ENCODE results near the gene PI4KA. TPM values are rescaled to one million over a fixed set of nuclear protein-coding genes. Genes with fewer than 3 reads are reported as not detected.

Gene PI4KA
- total and polyA plus RNA-seq, 8 donors: 22.7 to 174 (median 55.4) TPM

DNA sequence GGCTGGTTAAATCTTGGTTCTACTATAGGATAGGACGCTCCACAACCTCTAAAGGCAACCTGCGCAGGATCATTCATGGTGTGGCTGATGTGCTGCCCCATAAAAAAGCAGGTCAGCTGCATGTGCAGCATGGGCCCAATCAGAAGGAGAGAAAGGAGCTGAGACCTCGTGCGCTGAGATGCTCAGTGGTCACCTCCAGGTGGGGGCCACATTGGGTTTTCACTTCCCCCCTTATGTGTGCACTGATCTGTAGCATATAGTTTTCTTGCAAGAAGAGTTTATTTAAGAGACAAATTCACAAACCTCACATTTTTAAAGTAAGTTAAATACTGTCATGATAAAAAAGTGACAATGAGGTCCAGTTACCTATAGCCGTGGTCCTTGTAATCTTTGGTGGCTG lies 60.4 kb downstream of the PI4KA start:
- 91 to 96% (median 93%) methylated on average over 5 of the region's 5 CpGs for WGBS, 5 donors
- intact Hi-C loops (cut with DNase I; ENCODE audit: low total_unique reads): no loop called here
- H3K36me3 ChIP-seq: peaks cover 70 to 100% (median 97%) of the 10 kb centered on the region in 4 donors

DNA sequence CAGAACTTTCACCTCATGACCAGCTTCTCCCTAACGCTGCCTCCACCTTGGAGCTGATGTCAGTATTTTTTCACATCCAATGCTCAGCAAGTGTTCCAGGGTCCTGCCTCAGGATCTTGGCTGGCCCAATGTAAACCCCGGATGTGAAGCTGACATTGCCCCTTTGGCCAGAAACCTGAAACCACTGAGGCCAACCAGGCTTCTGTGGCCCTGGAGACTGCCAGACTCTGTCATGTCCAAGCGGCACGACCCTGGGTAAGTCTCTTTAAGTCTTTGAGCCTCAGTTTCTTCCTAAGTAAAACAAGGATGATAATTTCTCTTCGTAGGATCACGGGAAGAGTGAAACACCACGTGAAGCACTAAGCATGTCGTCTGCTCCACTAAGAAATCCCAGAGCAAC lies 61.9 kb downstream of the PI4KA start:
- Histone ChIP-seq H3K9me3 (no peaks in the 10 kb centered on the region), H3K27me3 (no peaks in the 10 kb centered on the region), H3K4me1 (peaks cover 0 to 6% (median 0%) of the 10 kb centered on the region in 4 donors), H3K36me3 (peaks cover 65 to 100% (median 97%) of the 10 kb centered on the region in 4 donors), H3K4me3 (no peak overlapping the region), H3K27ac (no peak overlapping the region)
- no peak for DNase-seq
- 93 to 97% (median 95%) methylated on average over 8 of the region's 8 CpGs for WGBS, 5 donors
- TF ChIP-seq POLR2A (IDR thresholded peaks at IDR 0.05) (no peak), POLR2AphosphoS5 (IDR thresholded peaks at IDR 0.05) (no peak), EP300 (IDR thresholded peaks at IDR 0.05) (no peak)
- TF ChIP-seq, protein P1, sequence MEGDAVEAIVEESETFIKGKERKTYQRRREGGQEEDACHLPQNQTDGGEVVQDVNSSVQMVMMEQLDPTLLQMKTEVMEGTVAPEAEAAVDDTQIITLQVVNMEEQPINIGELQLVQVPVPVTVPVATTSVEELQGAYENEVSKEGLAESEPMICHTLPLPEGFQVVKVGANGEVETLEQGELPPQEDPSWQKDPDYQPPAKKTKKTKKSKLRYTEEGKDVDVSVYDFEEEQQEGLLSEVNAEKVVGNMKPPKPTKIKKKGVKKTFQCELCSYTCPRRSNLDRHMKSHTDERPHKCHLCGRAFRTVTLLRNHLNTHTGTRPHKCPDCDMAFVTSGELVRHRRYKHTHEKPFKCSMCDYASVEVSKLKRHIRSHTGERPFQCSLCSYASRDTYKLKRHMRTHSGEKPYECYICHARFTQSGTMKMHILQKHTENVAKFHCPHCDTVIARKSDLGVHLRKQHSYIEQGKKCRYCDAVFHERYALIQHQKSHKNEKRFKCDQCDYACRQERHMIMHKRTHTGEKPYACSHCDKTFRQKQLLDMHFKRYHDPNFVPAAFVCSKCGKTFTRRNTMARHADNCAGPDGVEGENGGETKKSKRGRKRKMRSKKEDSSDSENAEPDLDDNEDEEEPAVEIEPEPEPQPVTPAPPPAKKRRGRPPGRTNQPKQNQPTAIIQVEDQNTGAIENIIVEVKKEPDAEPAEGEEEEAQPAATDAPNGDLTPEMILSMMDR (IDR thresholded peaks at IDR 0.05): no peak
- intact Hi-C loops (cut with DNase I; ENCODE audit: low total_unique reads): no loop called here

More for the DNA sequence above, 60.4 kb downstream of the PI4KA start:
- no peaks in the 10 kb centered on the region for H3K27me3 ChIP-seq
- H3K4me3 ChIP-seq: no peak overlapping the region
- TF ChIP-seq POLR2AphosphoS5 (IDR thresholded peaks at IDR 0.05) (no peak), EP300 (IDR thresholded peaks at IDR 0.05) (no peak), POLR2A (IDR thresholded peaks at IDR 0.05) (no peak)
- TF ChIP-seq, protein P1 (IDR thresholded peaks at IDR 0.05): no peak
- peaks cover 0 to 6% (median 0%) of the 10 kb centered on the region in 4 donors for H3K4me1 ChIP-seq
- DNase-seq: no peak
- no peaks in the 10 kb centered on the region for H3K9me3 ChIP-seq
- no peak overlapping the region for H3K27ac ChIP-seq

DNA sequence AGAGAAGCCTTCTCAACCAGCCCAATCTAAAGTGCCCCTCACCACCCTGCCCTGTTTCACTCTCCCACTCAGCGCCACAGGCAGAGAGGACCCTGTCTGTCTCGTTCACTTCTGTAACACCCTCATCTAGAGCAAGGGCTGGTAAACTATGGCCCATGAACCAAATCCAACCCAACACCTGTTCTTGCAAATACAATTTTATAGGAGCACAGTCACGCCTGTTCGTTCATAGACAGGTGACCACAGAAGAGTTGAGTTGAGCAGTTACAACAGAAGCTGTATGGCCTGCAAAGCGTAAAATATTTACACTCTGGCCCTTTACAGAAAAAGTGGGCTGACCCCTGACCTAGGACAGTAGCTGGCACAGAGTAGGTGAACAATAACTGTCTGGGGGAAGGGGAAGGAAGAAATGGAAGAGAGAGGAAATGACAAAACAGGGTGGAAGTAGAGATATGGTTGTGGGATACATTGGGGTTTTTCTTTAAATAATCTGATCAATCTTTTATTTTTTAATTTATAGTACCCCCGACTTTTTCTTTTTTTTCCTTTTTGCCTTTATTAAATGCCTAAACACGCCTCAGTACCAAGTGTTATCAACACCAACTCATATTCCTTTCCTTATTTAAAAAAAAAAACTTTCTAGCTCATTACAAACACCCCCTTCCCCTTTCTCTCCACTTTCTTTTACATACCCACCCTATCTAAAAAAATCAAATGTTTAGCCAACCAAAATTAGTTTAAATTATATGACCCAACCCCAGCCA lies 63.8 kb downstream of the PI4KA start:
- Histone ChIP-seq H3K4me1 (peaks cover 0 to 6% (median 0%) of the 10 kb centered on the region in 4 donors), H3K4me3 (no peak overlapping the region), H3K27ac (no peak overlapping the region), H3K36me3 (peaks cover 56 to 99% (median 93%) of the 10 kb centered on the region in 4 donors), H3K27me3 (no peaks in the 10 kb centered on the region), H3K9me3 (no peaks in the 10 kb centered on the region)
- TF ChIP-seq POLR2AphosphoS5 (IDR thresholded peaks at IDR 0.05): no peak
- no peak for TF ChIP-seq POLR2A (IDR thresholded peaks at IDR 0.05)
- TF ChIP-seq, protein P1 (IDR thresholded peaks at IDR 0.05): no peak
- no peak for TF ChIP-seq EP300 (IDR thresholded peaks at IDR 0.05)
- no peak for DNase-seq
- intact Hi-C loops (cut with DNase I; ENCODE audit: low total_unique reads): no loop called here
- WGBS, 5 donors: 88 to 92% (median 91%) methylated on average over 7 of the region's 7 CpGs

DNA sequence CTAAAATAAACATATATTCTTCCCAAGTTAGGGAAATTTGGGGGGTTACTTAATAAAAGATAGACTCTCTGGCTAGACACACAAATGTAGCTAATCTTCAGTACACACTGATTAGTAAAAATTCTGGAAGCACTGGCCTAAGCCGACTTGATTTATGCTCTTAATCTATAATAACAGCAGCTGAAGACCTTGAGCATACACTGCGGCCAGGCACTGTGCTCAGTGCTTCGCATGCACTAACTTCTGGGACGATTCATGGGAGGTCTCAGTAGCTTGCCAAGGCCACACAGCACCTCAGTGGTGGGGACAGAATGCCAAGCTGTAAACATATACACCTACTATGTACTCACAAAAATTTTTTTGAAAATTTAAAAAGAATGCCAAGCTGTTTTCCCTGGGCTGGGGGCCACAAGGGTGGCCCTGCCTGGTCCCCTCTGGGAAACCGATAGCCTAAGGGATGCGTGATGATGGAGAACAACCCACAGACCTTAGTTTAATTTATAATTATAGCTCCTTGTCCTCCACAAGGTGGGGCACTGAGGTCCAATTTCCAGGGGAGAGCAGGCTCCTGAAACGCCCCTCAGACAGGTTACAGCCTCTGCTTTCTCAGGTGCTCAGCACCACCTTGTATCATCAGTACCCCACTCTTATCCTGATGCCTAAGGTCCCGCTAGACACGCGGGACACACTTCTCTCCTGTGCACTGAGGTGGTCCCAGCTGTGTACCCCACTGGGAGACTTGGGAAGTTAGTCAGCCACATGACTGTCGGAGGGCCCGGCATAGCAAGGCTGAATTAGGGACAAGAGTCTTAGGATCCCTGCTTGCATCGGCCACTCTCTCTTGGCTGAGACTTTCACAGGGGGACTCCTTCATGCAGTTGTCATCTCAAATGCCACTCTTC lies 64.6 kb downstream of the PI4KA start:
- Histone ChIP-seq H3K36me3 (peaks cover 55 to 99% (median 92%) of the 10 kb centered on the region in 4 donors), H3K27ac (no peak overlapping the region), H3K4me1 (peaks cover 0 to 6% (median 0%) of the 10 kb centered on the region in 4 donors), H3K4me3 (no peak overlapping the region), H3K27me3 (no peaks in the 10 kb centered on the region), H3K9me3 (no peaks in the 10 kb centered on the region)
- TF ChIP-seq POLR2AphosphoS5 (IDR thresholded peaks at IDR 0.05): no peak
- TF ChIP-seq EP300 (IDR thresholded peaks at IDR 0.05): no peak
- TF ChIP-seq, protein P1 (IDR thresholded peaks at IDR 0.05): no peak
- no peak for TF ChIP-seq POLR2A (IDR thresholded peaks at IDR 0.05)
- intact Hi-C loops (cut with DNase I; ENCODE audit: low total_unique reads): no loop called here
- 71 to 79% (median 74%) methylated on average over 12 to 13 of the region's 13 CpGs for WGBS, 5 donors
- no peak for DNase-seq

Data from stomach (tissue), 9 donors.